Testis (tissue), 3 donors: Measurements from ENCODE around the gene TECTB. TPM values are rescaled to one million over a fixed set of nuclear protein-coding genes. Genes with fewer than 3 reads are reported as not detected.

Source experiments
- DNase-seq: peaks from one replicate; pipeline ENCODE4 v3.0.0-alpha.2; 2019
- H3K27ac ChIP-seq, 2 donors: fragments of 200-600 bp; sonication (generic); one replicate each; pipeline ENCODE4 v1.5.1; 2019
- H3K27me3 ChIP-seq: fragments of 200-600 bp; sonication (generic); one replicate; pipeline ENCODE4 v1.5.1; 2019
- H3K36me3 ChIP-seq: fragments of 200-600 bp; sonication (generic); one replicate; pipeline ENCODE4 v1.5.1; 2017; ENCODE audit warnings: low read depth; ENCODE audit errors: missing control alignments
- H3K4me1 ChIP-seq: fragments of 200-600 bp; sonication (generic); one replicate; pipeline ENCODE4 v1.5.1; 2019
- H3K4me3 ChIP-seq, 2 donors: fragments of 200-600 bp; sonication (generic); one replicate each; pipeline ENCODE4 v1.5.1; 2017 to 2019
- H3K9me3 ChIP-seq: fragments of 200-600 bp; sonication (generic); one replicate; pipeline ENCODE4 v1.5.1; 2017
- CTCF ChIP-seq, 3 experiments: fragments of 450-650 bp in 2 of 3; fragments of 200-600 bp in 1 of 3; sonication (generic) in 1 of 3; IDR thresholded peaks; one replicate each; pipeline ENCODE4 v1.5.1; 2016 to 2019; ENCODE audit warnings: antibody characterized with exemption in 3 of 3, mild to moderate bottlenecking in 2 of 3, moderate library complexity in 1 of 3
- POLR2A ChIP-seq: fragments of 450-650 bp; IDR thresholded peaks from one replicate; pipeline ENCODE4 v1.6.1; 2017; ENCODE audit warnings: antibody characterized with exemption, mild to moderate bottlenecking, moderate library complexity
- WGBS, 2 donors: methylation state at CpG; one replicate each; pipeline ENCODE4 v1.1.5; 2018; 5-methylcytosine and 5-hydroxymethylcytosine counted together
- intact Hi-C: fragments of 100-400 bp; cut with DNase I; formaldehyde crosslinking; loops from one replicate; pipeline ENCODE4 v1.15.1; 2023; ENCODE audit warnings: low total_unique reads
- polyA plus RNA-seq: library from polyadenylated mRNA; stranded (reverse); fragments of 350-450 nt; fragmentation: Illumina TruSeq; extraction: RNeasy Lipid Tissue Mini Kit (QIAGEN cat#74804); gene quantifications from one replicate; pipeline ENCODE4 v1.2.3, GENCODE V29; 2014; ENCODE audit warnings: low read depth, low replicate concordance; ENCODE audit not compliant: insufficient read depth
- total RNA-seq, 2 donors: library from RNA; depleted of rRNA; stranded (reverse); fragments of >200 nt; gene quantifications; one replicate each; pipeline ENCODE4 v1.2.3, GENCODE V29; 2016

Gene TECTB
- total and polyA plus RNA-seq, 3 donors from 2014 or later: 0.06 to 0.17 TPM; not detected in 1

- DNase-seq: no peak
- intact Hi-C loops: no loop called here
- no peaks in the 10 kb centered on the region for H3K9me3 ChIP-seq
- H3K27ac ChIP-seq: no peak overlapping the region
- WGBS, 2 donors: 18 to 43% methylated on average over 2 of the region's 2 CpGs
- H3K4me1 ChIP-seq: no peaks in the 10 kb centered on the region
- no peaks in the 10 kb centered on the region for H3K27me3 ChIP-seq
- TF ChIP-seq CTCF (IDR thresholded peaks at IDR 0.05): no peak
- no peak for TF ChIP-seq POLR2A
- no peaks in the 10 kb centered on the region for H3K36me3 ChIP-seq
- H3K4me3 ChIP-seq: no peak overlapping the region
Observed at GRCh38 chr10:112265745-112266144, 17.5 kb upstream of the TECTB start.

- intact Hi-C loops: no loop called here
Observed at GRCh38 chr10:112269266-112269665, 13.9 kb upstream of the TECTB start.

GRCh38 chr10:112271982-112272381, 11.2 kb upstream of the TECTB start:
- WGBS, 2 donors: 91 to 96% methylated on average over 3 of the region's 3 CpGs
- TF ChIP-seq CTCF (IDR thresholded peaks at IDR 0.05) (no peak), POLR2A (no peak)
- intact Hi-C loops: no loop called here
- DNase-seq: no peak
- Histone ChIP-seq H3K4me1 (no peaks in the 10 kb centered on the region), H3K9me3 (no peaks in the 10 kb centered on the region), H3K36me3 (no peaks in the 10 kb centered on the region), H3K4me3 (no peak overlapping the region), H3K27me3 (no peaks in the 10 kb centered on the region), H3K27ac (no peak overlapping the region)

More at GRCh38 chr10:112269266-112269665, 13.9 kb upstream of the TECTB start:
- DNase-seq: no peak
- Histone ChIP-seq H3K4me3 (no peak overlapping the region), H3K9me3 (no peaks in the 10 kb centered on the region), H3K27ac (no peak overlapping the region), H3K36me3 (no peaks in the 10 kb centered on the region), H3K4me1 (no peaks in the 10 kb centered on the region), H3K27me3 (no peaks in the 10 kb centered on the region)
- TF ChIP-seq CTCF (IDR thresholded peaks at IDR 0.05) (no peak), POLR2A (no peak)

- WGBS, 2 donors: 61 to 86% methylated on average over 5 of the region's 5 CpGs
- no peak overlapping the region for H3K27ac ChIP-seq
- H3K36me3 ChIP-seq: no peaks in the 10 kb centered on the region
- H3K27me3 ChIP-seq: no peaks in the 10 kb centered on the region
- intact Hi-C loops: no loop called here
- no peaks in the 10 kb centered on the region for H3K4me1 ChIP-seq
- no peaks in the 10 kb centered on the region for H3K9me3 ChIP-seq
- no peak for DNase-seq
- no peak overlapping the region for H3K4me3 ChIP-seq
- TF ChIP-seq POLR2A: no peak
- TF ChIP-seq CTCF (IDR thresholded peaks at IDR 0.05): no peak
Observed at GRCh38 chr10:112274831-112275230, 8.4 kb upstream of the TECTB start.

- 84 to 85% methylated on average over 4 of the region's 4 CpGs for WGBS, 2 donors
- no peak for TF ChIP-seq CTCF (IDR thresholded peaks at IDR 0.05)
- no peak for TF ChIP-seq POLR2A
- intact Hi-C loops: no loop called here
- H3K36me3 ChIP-seq: no peaks in the 10 kb centered on the region
- no peaks in the 10 kb centered on the region for H3K9me3 ChIP-seq
- H3K4me3 ChIP-seq: no peak overlapping the region
- H3K27me3 ChIP-seq: no peaks in the 10 kb centered on the region
- H3K27ac ChIP-seq: no peak overlapping the region
- no peaks in the 10 kb centered on the region for H3K4me1 ChIP-seq
- DNase-seq: no peak
Observed at GRCh38 chr10:112275512-112276245, 7.5 kb upstream of the TECTB start.
